Measurements from ENCODE around the gene NSRP1. TPM values are rescaled to one million over a fixed set of nuclear protein-coding genes. Genes with fewer than 3 reads are reported as not detected.

Gene NSRP1
- total and polyA plus RNA-seq, 4 donors: 7.0 to 25.7 (median 9.9) TPM

DNA sequence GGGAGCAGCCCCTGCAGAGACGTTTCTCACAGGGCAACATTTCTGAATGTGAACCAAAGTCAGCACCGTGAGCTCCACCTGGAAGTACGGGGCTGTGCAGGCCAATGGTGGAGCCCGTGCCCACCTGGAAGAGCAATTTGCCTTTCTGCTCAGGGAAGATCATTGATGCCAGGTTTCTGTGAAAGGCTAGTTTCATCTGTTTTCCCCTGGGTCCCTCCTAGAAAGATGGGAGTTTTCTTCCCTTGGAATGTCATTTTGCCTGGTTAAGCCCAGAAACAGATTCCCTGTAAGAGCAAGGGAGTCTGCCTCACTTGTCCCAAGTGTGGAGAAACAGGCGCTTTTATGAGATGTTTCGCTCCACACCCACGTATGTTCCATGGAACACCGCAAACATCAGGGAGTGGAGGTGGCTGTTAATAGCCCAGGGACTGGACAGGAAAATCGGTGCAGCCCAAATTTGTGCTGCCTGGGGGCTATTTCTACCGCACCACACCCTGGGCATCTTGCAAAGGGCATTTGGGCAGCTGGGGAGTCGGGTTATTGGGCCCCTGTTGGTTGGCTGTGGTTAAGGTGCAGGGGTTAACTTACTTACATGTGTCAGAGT, 116.3 kb downstream of the NSRP1 start:
- no peak overlapping the region for H3K4me3 ChIP-seq (ENCODE audit: low read depth in 1 of 3, low read length in 3 of 3)
- peaks cover 11 to 17% (median 16%) of the 10 kb centered on the region in 4 donors for H3K4me1 ChIP-seq (ENCODE audit: control insufficient read depth in 4 of 4, insufficient read depth in 4 of 4, low read length in 3 of 4)
- WGBS: 74% methylated on average over 11 of the region's 11 CpGs
- H3K27me3 ChIP-seq (ENCODE audit: control insufficient read depth in 4 of 4, insufficient read depth in 4 of 4, low read length in 3 of 4): no peaks in the 10 kb centered on the region
- TF ChIP-seq JUND (IDR thresholded peaks at IDR 0.05): no peak
- TF ChIP-seq SP1 (IDR thresholded peaks at IDR 0.05): no peak
- TF ChIP-seq NR2F2 (IDR thresholded peaks at IDR 0.05): no peak
- TF ChIP-seq RAD21 (IDR thresholded peaks at IDR 0.05): no peak
- no peak for TF ChIP-seq TAF1 (conservative IDR thresholded peaks at IDR 0.05)
- no peak for TF ChIP-seq YY1 (IDR thresholded peaks at IDR 0.05)
- no peak for TF ChIP-seq GABPA (IDR thresholded peaks at IDR 0.05 in 1 of 2, conservative IDR thresholded peaks at IDR 0.05 in 1 of 2)
- TF ChIP-seq RXRA (IDR thresholded peaks at IDR 0.05): no peak
- TF ChIP-seq, protein P1, sequence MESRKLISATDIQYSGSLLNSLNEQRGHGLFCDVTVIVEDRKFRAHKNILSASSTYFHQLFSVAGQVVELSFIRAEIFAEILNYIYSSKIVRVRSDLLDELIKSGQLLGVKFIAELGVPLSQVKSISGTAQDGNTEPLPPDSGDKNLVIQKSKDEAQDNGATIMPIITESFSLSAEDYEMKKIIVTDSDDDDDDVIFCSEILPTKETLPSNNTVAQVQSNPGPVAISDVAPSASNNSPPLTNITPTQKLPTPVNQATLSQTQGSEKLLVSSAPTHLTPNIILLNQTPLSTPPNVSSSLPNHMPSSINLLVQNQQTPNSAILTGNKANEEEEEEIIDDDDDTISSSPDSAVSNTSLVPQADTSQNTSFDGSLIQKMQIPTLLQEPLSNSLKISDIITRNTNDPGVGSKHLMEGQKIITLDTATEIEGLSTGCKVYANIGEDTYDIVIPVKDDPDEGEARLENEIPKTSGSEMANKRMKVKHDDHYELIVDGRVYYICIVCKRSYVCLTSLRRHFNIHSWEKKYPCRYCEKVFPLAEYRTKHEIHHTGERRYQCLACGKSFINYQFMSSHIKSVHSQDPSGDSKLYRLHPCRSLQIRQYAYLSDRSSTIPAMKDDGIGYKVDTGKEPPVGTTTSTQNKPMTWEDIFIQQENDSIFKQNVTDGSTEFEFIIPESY (IDR thresholded peaks at IDR 0.05): no peak
- no peak for TF ChIP-seq EGR1 (IDR thresholded peaks at IDR 0.05; ENCODE audit: low read depth in 2 of 2)
- TF ChIP-seq, protein P2, sequence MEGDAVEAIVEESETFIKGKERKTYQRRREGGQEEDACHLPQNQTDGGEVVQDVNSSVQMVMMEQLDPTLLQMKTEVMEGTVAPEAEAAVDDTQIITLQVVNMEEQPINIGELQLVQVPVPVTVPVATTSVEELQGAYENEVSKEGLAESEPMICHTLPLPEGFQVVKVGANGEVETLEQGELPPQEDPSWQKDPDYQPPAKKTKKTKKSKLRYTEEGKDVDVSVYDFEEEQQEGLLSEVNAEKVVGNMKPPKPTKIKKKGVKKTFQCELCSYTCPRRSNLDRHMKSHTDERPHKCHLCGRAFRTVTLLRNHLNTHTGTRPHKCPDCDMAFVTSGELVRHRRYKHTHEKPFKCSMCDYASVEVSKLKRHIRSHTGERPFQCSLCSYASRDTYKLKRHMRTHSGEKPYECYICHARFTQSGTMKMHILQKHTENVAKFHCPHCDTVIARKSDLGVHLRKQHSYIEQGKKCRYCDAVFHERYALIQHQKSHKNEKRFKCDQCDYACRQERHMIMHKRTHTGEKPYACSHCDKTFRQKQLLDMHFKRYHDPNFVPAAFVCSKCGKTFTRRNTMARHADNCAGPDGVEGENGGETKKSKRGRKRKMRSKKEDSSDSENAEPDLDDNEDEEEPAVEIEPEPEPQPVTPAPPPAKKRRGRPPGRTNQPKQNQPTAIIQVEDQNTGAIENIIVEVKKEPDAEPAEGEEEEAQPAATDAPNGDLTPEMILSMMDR (IDR thresholded peaks at IDR 0.05; ENCODE audit: low read depth, low read length, missing input control): no peak
- TF ChIP-seq FOXA2 (IDR thresholded peaks at IDR 0.05): no peak
- TF ChIP-seq FOXA1 (IDR thresholded peaks at IDR 0.05): no peak
- TF ChIP-seq, protein P3, sequence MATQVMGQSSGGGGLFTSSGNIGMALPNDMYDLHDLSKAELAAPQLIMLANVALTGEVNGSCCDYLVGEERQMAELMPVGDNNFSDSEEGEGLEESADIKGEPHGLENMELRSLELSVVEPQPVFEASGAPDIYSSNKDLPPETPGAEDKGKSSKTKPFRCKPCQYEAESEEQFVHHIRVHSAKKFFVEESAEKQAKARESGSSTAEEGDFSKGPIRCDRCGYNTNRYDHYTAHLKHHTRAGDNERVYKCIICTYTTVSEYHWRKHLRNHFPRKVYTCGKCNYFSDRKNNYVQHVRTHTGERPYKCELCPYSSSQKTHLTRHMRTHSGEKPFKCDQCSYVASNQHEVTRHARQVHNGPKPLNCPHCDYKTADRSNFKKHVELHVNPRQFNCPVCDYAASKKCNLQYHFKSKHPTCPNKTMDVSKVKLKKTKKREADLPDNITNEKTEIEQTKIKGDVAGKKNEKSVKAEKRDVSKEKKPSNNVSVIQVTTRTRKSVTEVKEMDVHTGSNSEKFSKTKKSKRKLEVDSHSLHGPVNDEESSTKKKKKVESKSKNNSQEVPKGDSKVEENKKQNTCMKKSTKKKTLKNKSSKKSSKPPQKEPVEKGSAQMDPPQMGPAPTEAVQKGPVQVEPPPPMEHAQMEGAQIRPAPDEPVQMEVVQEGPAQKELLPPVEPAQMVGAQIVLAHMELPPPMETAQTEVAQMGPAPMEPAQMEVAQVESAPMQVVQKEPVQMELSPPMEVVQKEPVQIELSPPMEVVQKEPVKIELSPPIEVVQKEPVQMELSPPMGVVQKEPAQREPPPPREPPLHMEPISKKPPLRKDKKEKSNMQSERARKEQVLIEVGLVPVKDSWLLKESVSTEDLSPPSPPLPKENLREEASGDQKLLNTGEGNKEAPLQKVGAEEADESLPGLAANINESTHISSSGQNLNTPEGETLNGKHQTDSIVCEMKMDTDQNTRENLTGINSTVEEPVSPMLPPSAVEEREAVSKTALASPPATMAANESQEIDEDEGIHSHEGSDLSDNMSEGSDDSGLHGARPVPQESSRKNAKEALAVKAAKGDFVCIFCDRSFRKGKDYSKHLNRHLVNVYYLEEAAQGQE (IDR thresholded peaks at IDR 0.05): no peak
- no peaks in the 10 kb centered on the region for H3K36me3 ChIP-seq (ENCODE audit: control insufficient read depth in 4 of 4, insufficient read depth in 3 of 4, low read depth in 1 of 4, low read length in 3 of 4)
- no peak overlapping the region for H3K9ac ChIP-seq (ENCODE audit: low read depth in 1 of 2, low read length in 2 of 2)
- H3K9me3 ChIP-seq (ENCODE audit: control insufficient read depth in 4 of 4, low read length in 3 of 4): no peaks in the 10 kb centered on the region
- H3K27ac ChIP-seq (ENCODE audit: low read depth in 1 of 2, low read length in 2 of 2): no peak overlapping the region
- DNase-seq (ENCODE audit: low spot score): no peak

DNA sequence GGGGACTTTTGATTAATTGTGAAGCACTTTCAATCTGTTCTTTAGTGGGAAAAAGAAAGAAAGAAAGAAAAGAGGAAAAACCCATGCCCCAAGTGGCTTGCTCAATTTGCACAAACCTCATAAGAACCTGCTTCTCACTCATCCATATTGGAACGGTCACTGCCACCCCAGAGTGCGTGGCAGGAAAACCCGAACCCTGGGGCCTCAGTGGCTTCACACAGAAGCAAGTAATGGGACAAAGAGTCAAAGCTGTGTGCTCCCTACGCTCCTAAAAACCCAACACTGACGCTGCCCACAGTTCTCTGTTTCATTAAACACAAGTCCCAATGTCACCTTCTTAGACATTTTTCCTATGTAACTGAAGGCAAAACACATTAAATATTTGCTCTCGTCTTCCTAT, 117.7 kb downstream of the NSRP1 start:
- H3K9me3 ChIP-seq (ENCODE audit: control insufficient read depth in 4 of 4, low read length in 3 of 4): no peaks in the 10 kb centered on the region
- H3K9ac ChIP-seq (ENCODE audit: low read depth in 1 of 2, low read length in 2 of 2): no peak overlapping the region
- peaks cover 11 to 17% (median 16%) of the 10 kb centered on the region in 4 donors for H3K4me1 ChIP-seq (ENCODE audit: control insufficient read depth in 4 of 4, insufficient read depth in 4 of 4, low read length in 3 of 4)
- no peak for DNase-seq (ENCODE audit: low spot score)
- no peak overlapping the region for H3K27ac ChIP-seq (ENCODE audit: low read depth in 1 of 2, low read length in 2 of 2)
- no peak overlapping the region for H3K4me3 ChIP-seq (ENCODE audit: low read depth in 1 of 3, low read length in 3 of 3)
- no peak for TF ChIP-seq HNF4A (conservative IDR thresholded peaks at IDR 0.05)
- no peak for TF ChIP-seq FOXA2 (IDR thresholded peaks at IDR 0.05)
- H3K27me3 ChIP-seq (ENCODE audit: control insufficient read depth in 4 of 4, insufficient read depth in 4 of 4, low read length in 3 of 4): no peaks in the 10 kb centered on the region
- H3K36me3 ChIP-seq (ENCODE audit: control insufficient read depth in 4 of 4, insufficient read depth in 3 of 4, low read depth in 1 of 4, low read length in 3 of 4): no peaks in the 10 kb centered on the region
- WGBS: 90% methylated on average over 6 of the region's 6 CpGs
